ENCODE data around the gene NCOR2. TPM values are rescaled to one million over a fixed set of nuclear protein-coding genes. Genes with fewer than 3 reads are reported as not detected.
A peak's percentile ranks its signal among the peaks of the same experiment; 100 is the strongest.

Gene NCOR2
- total and polyA plus RNA-seq, 2 of the 8 experiments (the other 6 are each of a cell fraction or from before 2014, with no cell fraction given): 14.8 to 275 TPM

- no peaks in the 10 kb centered on the region for H4K20me1 ChIP-seq (replicated peaks in 1 of 2; ENCODE audit: control insufficient read depth in 1 of 2, insufficient read depth in 2 of 2, low read length in 2 of 2)
- H3K4me2 ChIP-seq (ENCODE audit: insufficient read depth in 1 of 2, low read depth in 2 of 2, low read length in 2 of 2): no peak overlapping the region
- 0 out of 7 replicates have a peak, but pooled peaks cover 0 to 2% (median 0%) of the 10 kb centered on the region in 4 experiments for H3K27me3 ChIP-seq (replicated peaks in 1 of 4; ENCODE audit: control insufficient read depth in 3 of 4, extremely low read depth in 1 of 4, insufficient read depth in 3 of 4, low read length in 3 of 4)
- H3K79me2 ChIP-seq (ENCODE audit: control insufficient read depth in 1 of 2, insufficient read depth in 2 of 2, low read length in 2 of 2): no peaks in the 10 kb centered on the region
- H2BK20ac ChIP-seq (ENCODE audit: low read length): 0 out of 2 replicates have a peak overlapping the region, but pooled peaks have one; percentile 27
- no peak overlapping the region for H3K14ac ChIP-seq (ENCODE audit: insufficient read length)
- H3K4ac ChIP-seq (replicated peaks; ENCODE audit: insufficient read length, low read depth, low read length): no peak overlapping the region
- H3K23ac ChIP-seq (ENCODE audit: insufficient read length): no peak overlapping the region
- no peak overlapping the region for H2BK120ac ChIP-seq (replicated peaks; ENCODE audit: low read depth, low read length)
- no peaks in the 10 kb centered on the region for H3K36me3 ChIP-seq (ENCODE audit: control insufficient read depth in 2 of 4, insufficient read depth in 4 of 4, low read length in 3 of 4)
- H3K9ac ChIP-seq (replicated peaks in 1 of 4; ENCODE audit: extremely low read depth in 1 of 4, low read depth in 3 of 4, low read length in 3 of 4): no peak overlapping the region
- ChIA-PET CTCF (ENCODE audit: partially characterized antibody) (interaction anchor here (0.5 to 0.9 kb wide), 3 partner anchors 9 to 764 kb away, joined by 3 read pairs; no protein-coding TSS in a partner anchor), POLR2A (ENCODE audit: partially characterized antibody) (interaction anchor here (1.1 kb wide), 1 partner anchor 11 kb away, joined by 3 read pairs; no protein-coding TSS in a partner anchor)
- H4K5ac ChIP-seq (ENCODE audit: insufficient read length, low read depth, low read length): no peak overlapping the region
- H3K23me2 ChIP-seq (ENCODE audit: low read depth, low read length): no peaks in the 10 kb centered on the region
- H2BK12ac ChIP-seq (ENCODE audit: low read depth, low read length): no peak overlapping the region
- H3K56ac ChIP-seq (replicated peaks; ENCODE audit: insufficient read length, low read depth, low read length): no peak overlapping the region
- no peak overlapping the region for H3K27ac ChIP-seq (ENCODE audit: low read depth, low read length)
- no peak for DNase-seq (ENCODE audit: low read depth in 1 of 2, low spot score in 2 of 2)
- no peak overlapping the region for H2BK15ac ChIP-seq (ENCODE audit: low read length)
- no peak overlapping the region; the same call in 1 of the 2 replicates for H2BK5ac ChIP-seq (ENCODE audit: low read depth, low read length)
- H3K79me1 ChIP-seq (ENCODE audit: low read depth, low read length): no peaks in the 10 kb centered on the region
- FAIRE-seq: no peak
- no peaks in the 10 kb centered on the region for H3K9me3 ChIP-seq (ENCODE audit: insufficient read depth in 2 of 2, low read depth in 1 of 2, low read length in 1 of 2)
- H3K18ac ChIP-seq (ENCODE audit: extremely low read depth, low read length): peak overlapping the region; percentile 0; the same call in 1 of the 2 replicates
- peaks cover 0 to 9% (median 5%) of the 10 kb centered on the region in 4 experiments; a peak in 5 of 7 replicates for H3K4me1 ChIP-seq (replicated peaks in 1 of 4; ENCODE audit: control insufficient read depth in 3 of 4, insufficient read depth in 4 of 4, low read length in 3 of 4)
- 84% methylated on average over 21 of the region's 22 CpGs; no CpG with 5 or more reads in 1 of the 2 experiments for WGBS, 2 experiments (ENCODE audit: extremely low coverage in 1 of 2, insufficient coverage in 1 of 2, insufficient read length in 1 of 2, insufficient replicate concordance in 2 of 2, low coverage in 1 of 2, low lambda C conversion rate in 2 of 2, missing lambda C conversion rate in 1 of 2)
- H3K4me3 ChIP-seq (ENCODE audit: extremely low read depth in 1 of 4, insufficient read depth in 2 of 4, low read depth in 3 of 4, low read length in 4 of 4): no peak overlapping the region; a peak in 1 of 8 replicates
- 0 out of 2 replicates have a peak overlapping the region, but pooled peaks have one; percentile 15 for H2AFZ ChIP-seq (ENCODE audit: low read length)
- peak overlapping the region; percentile 30; the same call in 1 of the 2 replicates for H2AK5ac ChIP-seq (ENCODE audit: low read depth, low read length)
- no peak overlapping the region for H4K91ac ChIP-seq (replicated peaks; ENCODE audit: insufficient read length, low read length)
- H4K8ac ChIP-seq (ENCODE audit: extremely low read depth, insufficient read depth, low read length): no peak overlapping the region; the same call in 1 of the 2 replicates
- TF ChIP-seq RBBP5 (IDR thresholded peaks at IDR 0.05; ENCODE audit: borderline replicate concordance, low read depth, low read length) (no peak), KDM1A (IDR thresholded peaks at IDR 0.05; ENCODE audit: borderline replicate concordance, low read length) (no peak), SP2 (IDR thresholded peaks at IDR 0.05; ENCODE audit: low read length) (no peak), KDM5A (IDR thresholded peaks at IDR 0.05; ENCODE audit: low read length) (no peak), SIRT6 (IDR thresholded peaks at IDR 0.05; ENCODE audit: low read length) (no peak), CREB1 (IDR thresholded peaks at IDR 0.05) (no peak), RFX5 (IDR thresholded peaks at IDR 0.05; ENCODE audit: borderline replicate concordance, low read depth, low read length) (no peak), JUN (IDR thresholded peaks at IDR 0.05; ENCODE audit: low read depth, low read length) (no peak), POLR2AphosphoS5 (IDR thresholded peaks at IDR 0.05; ENCODE audit: low read depth, low read length) (no peak), MAFK (IDR thresholded peaks at IDR 0.05; ENCODE audit: low read depth, low read length) (no peak), FOSL1 (IDR thresholded peaks at IDR 0.05; ENCODE audit: insufficient read depth, low read depth, low read length) (no peak), NRF1 (IDR thresholded peaks at IDR 0.05; ENCODE audit: low read depth, low read length) (no peak)
These were observed 38.7 kb upstream of the NCOR2 start for GRCh38 chr12:124605883-124606774.

All from H1 (cell line).